ENCODE results near the gene ZNF280C.
A peak's percentile ranks its signal among the peaks of the same experiment; 100 is the strongest.
"Not testable (repeated sequence)": the region's sequence is repeated elsewhere in the genome, so short reads cannot be mapped to it uniquely, and the experiment has no call there.

ZNF280C gene

GRCh38 chrX:130296743-130297142 is 28.0 kb upstream of the ZNF280C start:
- ChIA-PET POLR2A (no interaction called here), CTCF (no interaction called here)
- TF ChIP-seq TARDBP (IDR thresholded peaks at IDR 0.05) = no peak
- DNase-seq (ENCODE audit: extremely low spot score) = no peak

- TF ChIP-seq ZNF384 (IDR thresholded peaks at IDR 0.05) (no peak), NFRKB (IDR thresholded peaks at IDR 0.05) (no peak), SP1 (IDR thresholded peaks at IDR 0.05) (no peak), ELF4 (IDR thresholded peaks at IDR 0.05) (no peak), FOXK2 (IDR thresholded peaks at IDR 0.05) (no peak), HDGF (IDR thresholded peaks at IDR 0.05; ENCODE audit: borderline replicate concordance) (no peak), SUZ12 (IDR thresholded peaks at IDR 0.05) (no peak), BHLHE40 (IDR thresholded peaks at IDR 0.05; ENCODE audit: borderline replicate concordance) (no peak), LEF1 (IDR thresholded peaks at IDR 0.05; ENCODE audit: borderline replicate concordance) (no peak), L3MBTL2 (conservative IDR thresholded peaks at IDR 0.05) (no peak), FOXA1 (IDR thresholded peaks at IDR 0.05) (no peak), CTBP1 (IDR thresholded peaks at IDR 0.05; ENCODE audit: borderline replicate concordance) (no peak), TARDBP (IDR thresholded peaks at IDR 0.05) (no peak), FOXM1 (IDR thresholded peaks at IDR 0.05; ENCODE audit: borderline replicate concordance) (no peak), ARNT (IDR thresholded peaks at IDR 0.05) (no peak), PKNOX1 (IDR thresholded peaks at IDR 0.05) (no peak)
- no peak for DNase-seq (ENCODE audit: extremely low spot score)
- ChIA-PET POLR2A (no interaction called here), CTCF (no interaction called here)
Observed at GRCh38 chrX:130296297-130296678, 27.6 kb upstream of the ZNF280C start.

GRCh38 chrX:130295519-130296296 is 27.0 kb upstream of the ZNF280C start:
- TF ChIP-seq NFRKB (IDR thresholded peaks at IDR 0.05) (no peak), FOXA1 (IDR thresholded peaks at IDR 0.05) (no peak), SP1 (IDR thresholded peaks at IDR 0.05) (no peak), SUZ12 (IDR thresholded peaks at IDR 0.05) (no peak), PKNOX1 (IDR thresholded peaks at IDR 0.05) (no peak)
- DNase-seq (ENCODE audit: extremely low spot score) = no peak
- CTCF ChIA-PET = no interaction called here
- POLR2A ChIA-PET = no interaction called here

- DNase-seq (ENCODE audit: extremely low spot score) = no peak
- TF ChIP-seq SUZ12 (IDR thresholded peaks at IDR 0.05) = no peak
- ChIA-PET POLR2A (no interaction called here), CTCF (no interaction called here)
Observed at GRCh38 chrX:130287071-130287770, 18.5 kb upstream of the ZNF280C start.

GRCh38 chrX:130285710-130286109 is 17.0 kb upstream of the ZNF280C start:
- no peak for DNase-seq (ENCODE audit: extremely low spot score)
- TF ChIP-seq LEF1 (IDR thresholded peaks at IDR 0.05; ENCODE audit: borderline replicate concordance) (no peak), SP1 (IDR thresholded peaks at IDR 0.05) (no peak)
- ChIA-PET POLR2A (no interaction called here), CTCF (no interaction called here)

GRCh38 chrX:130285069-130285620 is 16.4 kb upstream of the ZNF280C start:
- no peak for TF ChIP-seq FOXA1 (IDR thresholded peaks at IDR 0.05)
- no peak for DNase-seq (ENCODE audit: extremely low spot score)
- POLR2A ChIA-PET = no interaction called here
- CTCF ChIA-PET = no interaction called here

- no peak for DNase-seq (ENCODE audit: extremely low spot score)
- CTCF ChIA-PET = no interaction called here
- no peak for TF ChIP-seq FOXM1 (IDR thresholded peaks at IDR 0.05; ENCODE audit: borderline replicate concordance)
- no peak for TF ChIP-seq NFRKB (IDR thresholded peaks at IDR 0.05)
- POLR2A ChIA-PET = no interaction called here
Observed at GRCh38 chrX:130282151-130282550, 13.5 kb upstream of the ZNF280C start.

- CTCF ChIA-PET = no interaction called here
- POLR2A ChIA-PET = no interaction called here
- TF ChIP-seq ELF4 (IDR thresholded peaks at IDR 0.05) (no peak), SP1 (IDR thresholded peaks at IDR 0.05) (no peak)
- DNase-seq (ENCODE audit: extremely low spot score) = no peak
Observed at GRCh38 chrX:130280901-130281300, 12.2 kb upstream of the ZNF280C start.

- DNase-seq (ENCODE audit: extremely low spot score); CTCF ChIA-PET; POLR2A ChIA-PET: not testable (repeated sequence)
- TF ChIP-seq PKNOX1 (IDR thresholded peaks at IDR 0.05) = peak; percentile 11; the same call in 1 of the 2 replicates
Observed at GRCh38 chrX:130272253-130272652, 3.6 kb upstream of the ZNF280C start.

- CTCF ChIA-PET; POLR2A ChIA-PET; DNase-seq (ENCODE audit: extremely low spot score): not testable (repeated sequence)
Observed at GRCh38 chrX:130269391-130269790, 692 bp upstream of the ZNF280C start.
